HCT116 (cell line): ENCODE results near the gene ERC1.

Experiments used
- CEBPB ChIP-seq: IDR thresholded peaks from 2 replicates; pipeline ENCODE4 v1.6.1; 2012; ENCODE audit warnings: low read depth
- CTCF ChIP-seq, 3 experiments: fragments of 200-600 bp in 1 of 3; sonication (generic) in 1 of 3; IDR thresholded peaks in 2 of 3; conservative IDR thresholded peaks in 1 of 3; 2 replicates each; pipeline ENCODE4 v1.5.1; 2012 to 2017; ENCODE audit warnings: low read depth in 2 of 3, low read length in 2 of 3, antibody characterized with exemption in 1 of 3, borderline replicate concordance in 1 of 3, control low read depth in 1 of 3, mild to moderate bottlenecking in 1 of 3, mixed read lengths in 1 of 3, mixed run types in 1 of 3, moderate library complexity in 1 of 3; ENCODE audit not compliant: insufficient read depth in 1 of 3
- MAX ChIP-seq: IDR thresholded peaks from 2 replicates; pipeline ENCODE4 v1.6.1; 2012
- POLR2A ChIP-seq: IDR thresholded peaks from 2 replicates; pipeline ENCODE4 v1.7.0; 2011; ENCODE audit warnings: borderline replicate concordance; ENCODE audit not compliant: insufficient read depth, insufficient read length; ENCODE audit errors: extremely low read depth
- YY1 ChIP-seq: IDR thresholded peaks from 2 replicates; pipeline ENCODE4 v1.6.1; 2011; ENCODE audit warnings: low read length, low read depth, moderate library complexity, mild to moderate bottlenecking; ENCODE audit not compliant: insufficient replicate concordance; ENCODE audit errors: extremely low read depth

GRCh38 chr12:1403417-1403816 is 412.4 kb downstream of the ERC1 start:
- TF ChIP-seq CTCF (IDR thresholded peaks at IDR 0.05 in 2 of 3, conservative IDR thresholded peaks at IDR 0.05 in 1 of 3; ENCODE audit: borderline replicate concordance in 1 of 3, insufficient read depth in 1 of 3, low read depth in 2 of 3, low read length in 2 of 3), result no peak
- TF ChIP-seq CEBPB, result no peak
- no peak for TF ChIP-seq YY1
- TF ChIP-seq MAX, result no peak
- no peak for TF ChIP-seq POLR2A
